HPDE6-E6E7 (cell line): ENCODE results near the gene HRH1.
A peak's percentile ranks its signal among the peaks of the same experiment; 100 is the strongest.
"Not testable (repeated sequence)": the region's sequence is repeated elsewhere in the genome, so short reads cannot be mapped to it uniquely, and the experiment has no call there.

ENCODE experiments used
- DNase-seq: peaks from one replicate; pipeline ENCODE4 v3.0.0; 2011; ENCODE audit warnings: missing footprints; ENCODE audit errors: extremely low spot score

HRH1 gene

GRCh38 chr3:11140713-11141104, 13.6 kb upstream of the HRH1 start:
- no peak for DNase-seq

DNA sequence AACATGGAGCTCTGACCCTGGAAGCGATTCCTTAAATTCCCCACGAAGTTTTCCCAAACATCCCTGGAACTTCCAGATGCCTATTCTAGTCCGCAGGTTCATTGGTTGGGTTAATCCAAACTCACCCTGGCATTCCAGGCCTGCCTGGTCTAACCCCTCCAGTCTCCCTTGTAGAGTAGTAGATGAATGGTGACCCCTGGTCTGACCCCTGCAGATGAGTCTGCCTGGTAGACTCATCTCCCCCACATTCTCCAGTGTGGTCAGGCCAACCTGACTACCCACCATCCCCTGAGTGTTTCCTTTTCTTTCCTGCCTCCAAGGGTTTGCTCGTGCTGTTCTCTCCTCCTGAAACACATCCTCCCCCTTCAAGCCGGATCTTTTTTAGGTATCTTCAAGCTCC, 10.8 kb upstream of the HRH1 start:
- no peak for DNase-seq

DNA sequence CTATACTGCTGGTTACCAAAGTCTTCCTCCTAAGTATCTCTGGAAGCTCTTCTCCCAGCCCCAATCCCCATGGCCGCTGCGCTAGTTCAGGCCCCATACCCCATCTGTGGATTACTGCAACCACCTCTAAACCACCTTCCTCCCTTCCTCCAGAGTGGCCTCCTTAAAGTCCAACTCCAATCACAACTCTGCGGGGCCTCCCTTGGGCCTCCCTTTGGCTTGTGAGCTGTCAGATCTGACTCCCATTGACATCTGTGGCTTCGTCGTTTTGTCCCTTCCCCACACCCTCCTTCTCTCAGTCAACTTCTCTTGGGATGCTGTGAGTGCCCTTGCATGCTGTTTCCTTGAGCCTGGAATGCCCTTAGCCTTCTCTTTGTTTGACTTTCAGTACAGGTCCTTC, 9.3 kb upstream of the HRH1 start:
- no peak for DNase-seq

DNA sequence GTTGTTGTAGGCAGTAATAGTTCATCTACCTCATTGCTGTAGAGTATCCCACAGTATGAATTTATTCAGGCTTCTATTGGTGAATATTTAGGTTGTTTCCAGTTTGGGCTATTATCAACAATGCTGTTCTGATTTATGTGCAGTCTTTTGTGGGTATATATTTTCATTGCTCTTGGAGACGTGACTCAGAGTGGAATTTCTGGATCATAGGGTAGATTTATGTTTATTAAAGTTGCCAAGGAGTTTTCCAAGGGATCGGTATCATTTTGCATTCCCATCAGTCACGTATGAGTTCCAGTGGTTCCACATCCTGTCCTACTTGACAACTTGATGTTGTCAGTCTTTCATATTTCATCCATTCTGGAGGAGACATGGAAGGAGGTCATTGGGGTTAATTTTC, 8.4 kb upstream of the HRH1 start:
- no peak for DNase-seq

DNA sequence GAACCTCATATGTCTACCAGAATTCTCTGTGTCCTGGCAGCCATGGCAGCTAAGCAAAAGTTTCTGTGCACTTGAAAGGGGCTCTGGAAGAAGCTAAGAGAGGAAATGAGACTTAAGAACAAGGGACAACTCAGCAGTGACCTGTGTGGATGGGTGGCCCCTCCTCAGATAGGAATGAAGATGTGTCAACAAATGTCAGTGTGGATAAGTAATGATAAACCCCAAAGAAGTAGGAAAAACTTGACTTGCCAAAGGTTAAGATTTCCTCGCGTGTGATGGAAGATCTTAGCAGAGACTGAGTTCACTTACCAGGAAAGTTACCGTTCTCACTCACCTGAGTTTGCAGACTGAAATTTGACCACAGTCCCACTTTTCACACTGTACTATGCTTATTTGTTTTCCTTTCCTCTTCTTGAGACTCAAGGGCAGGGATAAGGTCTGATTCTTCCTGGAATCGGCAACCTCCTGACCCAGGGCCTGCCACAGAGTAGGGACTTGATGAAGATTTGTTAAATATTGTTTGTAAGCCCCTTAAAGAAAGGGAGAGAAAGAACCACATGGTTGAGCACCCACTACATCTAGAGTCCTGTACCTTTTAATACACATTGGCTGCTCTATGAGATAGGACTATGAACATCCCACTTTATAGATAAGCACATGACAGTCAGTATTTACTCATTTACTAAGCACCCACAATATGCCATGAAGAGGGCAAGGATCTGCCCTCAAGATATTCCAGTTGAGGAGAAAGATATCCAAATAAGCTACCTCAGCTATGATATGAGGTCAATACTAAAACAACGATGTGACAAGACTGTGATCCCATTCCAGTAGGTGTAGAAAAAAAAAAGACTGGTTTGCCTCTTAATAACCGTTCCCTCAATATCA, 7.3 kb upstream of the HRH1 start:
- DNase-seq = no peak

- no peak for DNase-seq
Observed at GRCh38 chr3:11150256-11150655, 4.0 kb upstream of the HRH1 start.

DNA sequence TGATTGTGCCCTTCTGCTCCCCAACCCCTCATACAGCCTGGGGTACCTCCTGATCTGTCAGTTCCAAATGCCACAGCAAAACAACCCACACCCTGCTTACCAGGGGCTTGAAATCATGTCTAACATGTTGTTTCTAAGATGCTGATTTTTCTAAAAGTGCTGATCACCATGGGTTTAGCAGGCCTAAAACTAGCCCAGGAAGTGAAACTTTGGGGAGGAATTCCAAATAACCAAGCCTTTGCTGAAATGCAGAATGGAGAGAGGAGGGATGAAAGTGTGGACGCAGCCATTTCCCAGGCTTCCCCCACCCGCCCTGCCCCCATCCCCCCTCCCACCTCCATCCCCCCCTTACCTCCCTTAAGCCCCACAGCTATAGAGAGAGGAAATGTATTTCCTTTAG, 2.0 kb upstream of the HRH1 start:
- no peak for DNase-seq

- DNase-seq = no peak
Observed at GRCh38 chr3:11154953-11155325, 646 bp downstream of the HRH1 start.

GRCh38 chr3:11155341-11156025, 1.2 kb downstream of the HRH1 start:
- peak; percentile 43 for DNase-seq

DNA sequence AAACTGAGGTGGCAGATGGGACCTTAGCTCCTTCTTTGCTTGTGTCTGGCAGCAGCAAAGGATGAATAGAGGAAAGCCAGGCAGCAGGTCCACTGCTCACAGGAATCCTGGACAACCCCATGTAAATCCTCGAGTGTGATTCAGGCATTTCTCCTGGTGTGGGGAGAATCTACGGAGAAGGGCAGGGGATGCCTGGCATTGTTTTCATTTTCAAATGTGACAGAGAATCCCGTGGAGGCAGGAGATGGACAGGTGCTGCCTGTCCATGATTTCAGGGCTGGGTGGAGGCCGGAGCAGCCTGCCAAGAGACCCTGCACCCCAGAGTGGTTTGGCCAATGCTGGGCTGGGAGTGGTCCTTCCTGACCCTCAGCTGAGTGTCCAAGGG, 1.7 kb downstream of the HRH1 start:
- no peak for DNase-seq

- no peak for DNase-seq
Observed at GRCh38 chr3:11157421-11157820, 3.1 kb downstream of the HRH1 start.

GRCh38 chr3:11159421-11159904, 5.2 kb downstream of the HRH1 start:
- DNase-seq = no peak

DNA sequence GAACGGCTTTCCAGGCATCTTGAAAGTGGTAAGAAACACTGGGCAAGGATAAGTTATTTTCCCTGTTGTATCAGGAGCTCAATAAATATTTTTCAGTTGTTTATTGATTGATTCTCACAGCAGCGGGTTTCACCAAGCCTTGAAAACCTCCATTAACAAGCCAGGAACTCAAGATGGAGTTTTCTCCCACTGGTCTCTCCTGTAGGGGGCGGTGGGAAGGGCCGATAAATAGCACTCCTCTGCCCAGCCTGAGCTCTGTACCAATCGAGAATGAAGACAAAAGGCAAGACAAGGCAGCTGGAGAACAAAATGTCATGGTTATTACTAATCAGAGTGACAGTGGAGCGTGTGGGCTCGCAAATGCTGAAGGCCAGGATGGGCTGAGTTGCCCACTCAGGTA, 7.4 kb downstream of the HRH1 start:
- DNase-seq = no peak

DNA sequence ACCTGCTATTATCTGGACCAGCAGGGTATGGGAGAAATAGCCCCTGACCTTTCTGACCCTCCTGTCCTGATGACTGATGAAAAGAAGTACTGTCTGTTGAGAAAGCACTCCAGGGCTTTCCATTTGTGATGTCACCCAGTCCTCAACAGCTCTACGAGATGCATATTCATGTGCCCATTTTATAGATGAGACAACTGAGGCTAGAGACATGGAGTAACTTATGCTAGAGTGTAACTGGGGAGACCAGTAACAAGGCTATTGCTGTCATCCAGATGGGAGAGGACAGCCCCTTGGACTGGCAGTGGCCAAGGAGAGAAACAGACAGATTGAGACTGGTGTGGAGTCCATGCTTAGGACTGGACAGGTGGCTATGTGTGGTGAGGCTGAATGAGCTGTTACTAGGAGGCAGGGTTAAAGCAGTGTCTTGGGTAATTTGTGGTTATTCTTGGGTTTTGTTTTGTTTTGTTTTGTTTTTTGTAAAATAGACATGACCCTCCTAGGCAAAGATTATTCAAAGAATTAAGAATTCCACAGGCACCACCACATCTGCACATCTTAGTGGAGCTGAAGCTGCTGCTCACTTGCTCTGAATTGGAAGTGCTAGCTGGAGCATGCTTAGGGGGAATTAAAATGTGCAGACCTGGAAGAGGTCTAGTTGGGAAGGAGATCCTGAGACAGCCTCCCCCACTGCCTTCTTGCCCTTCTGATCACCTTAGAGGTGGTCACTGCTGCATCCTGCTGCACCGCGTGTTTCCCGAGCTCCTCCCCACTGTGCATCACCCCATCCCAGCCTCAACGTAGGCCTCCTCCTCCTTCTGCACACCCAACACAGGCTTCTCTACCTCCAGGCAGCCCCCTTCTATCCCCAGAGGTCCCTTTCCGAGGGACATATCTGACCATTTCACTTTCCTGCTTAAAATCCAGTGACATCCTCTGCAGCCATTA, 8.4 kb downstream of the HRH1 start:
- no peak for DNase-seq

DNA sequence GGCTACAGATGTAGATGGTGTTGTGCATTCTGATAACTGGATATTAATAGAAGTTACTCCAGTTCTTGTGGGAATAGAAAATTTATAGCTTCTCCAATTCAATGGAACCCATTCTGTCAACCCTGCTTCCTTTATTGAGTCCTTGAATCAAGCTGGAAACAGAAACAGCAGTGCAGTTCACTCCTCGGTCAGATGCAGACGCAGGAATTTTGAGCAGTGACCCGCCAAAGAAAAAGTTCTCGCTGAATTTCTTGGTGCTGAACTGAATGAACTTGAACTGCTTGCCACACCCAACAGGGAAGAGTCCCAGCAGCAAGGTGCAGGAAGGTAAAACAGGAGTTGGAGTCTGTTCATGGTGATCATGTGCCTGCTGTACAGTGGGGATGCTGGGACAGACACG, 10.3 kb downstream of the HRH1 start:
- no peak for DNase-seq

GRCh38 chr3:11165476-11165875, 11.2 kb downstream of the HRH1 start:
- DNase-seq = no peak

DNA sequence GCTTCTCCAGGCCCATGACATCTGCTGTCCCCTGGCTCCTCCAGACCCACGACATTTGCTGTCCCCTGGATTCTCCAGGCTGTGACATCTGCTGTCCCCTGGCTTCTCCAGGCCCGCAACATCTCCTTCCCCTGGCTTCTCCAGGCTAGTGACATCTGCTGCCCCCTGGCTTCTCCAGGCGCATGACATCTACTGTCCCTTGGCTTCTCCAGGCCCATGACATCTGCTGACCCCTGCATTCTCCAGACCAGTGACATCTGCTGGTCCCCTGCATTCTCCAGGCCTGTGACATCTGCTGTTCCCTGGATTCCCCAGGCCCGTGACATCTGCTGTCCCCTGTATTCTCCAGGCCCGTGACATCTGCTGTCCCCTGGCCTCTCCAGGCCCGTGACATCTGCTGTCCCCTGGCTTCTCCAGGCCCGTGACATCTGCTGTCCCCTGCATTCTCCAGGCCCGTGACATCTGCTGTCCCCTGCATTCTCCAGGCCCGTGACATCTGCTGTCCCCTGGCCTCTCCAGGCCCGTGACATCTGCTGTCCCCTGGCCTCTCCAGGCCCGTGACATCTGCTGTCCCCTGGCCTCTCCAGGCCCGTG, 12.6 kb downstream of the HRH1 start:
- DNase-seq = not testable (repeated sequence)

GRCh38 chr3:11167590-11167989, 13.3 kb downstream of the HRH1 start:
- peak; percentile 3 for DNase-seq

GRCh38 chr3:11168406-11168805, 14.1 kb downstream of the HRH1 start:
- no peak for DNase-seq

GRCh38 chr3:11168881-11169805, 14.8 kb downstream of the HRH1 start:
- DNase-seq = no peak
